ENCODE data around the gene MARCHF5. TPM values are rescaled to one million over a fixed set of nuclear protein-coding genes. Genes with fewer than 3 reads are reported as not detected.

Gene MARCHF5
- total and polyA plus RNA-seq, 3 experiments from 2014 or later: 29.2 to 33.0 (median 30.6) TPM

DNA sequence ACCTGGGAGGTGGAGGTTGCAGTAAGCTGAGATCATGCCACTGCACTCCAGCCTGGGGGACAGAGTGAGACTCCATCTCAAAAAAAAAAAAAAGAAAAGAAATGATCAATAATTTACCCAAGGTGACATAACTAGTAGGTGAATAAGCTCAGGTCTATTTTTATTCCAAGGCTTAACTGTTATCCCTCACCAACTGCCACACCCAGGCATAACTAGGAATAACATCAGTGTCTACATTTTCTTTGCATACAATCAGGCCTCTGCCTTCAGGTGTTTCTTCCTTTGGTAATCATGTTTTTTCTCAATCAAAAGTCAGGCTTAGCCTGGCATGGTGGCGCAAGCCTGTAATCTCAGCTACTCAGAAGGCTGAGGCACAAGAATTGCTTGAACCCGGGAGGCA, 26.7 kb upstream of the MARCHF5 start:
- Histone ChIP-seq H3K27ac (ENCODE audit: low read depth, low read length) (no peak overlapping the region), H3K9me3 (ENCODE audit: low read length) (no peaks in the 10 kb centered on the region), H3K27me3 (ENCODE audit: insufficient read depth, low read length, poor library complexity, severe bottlenecking) (no peaks in the 10 kb centered on the region), H3K4me3 (ENCODE audit: low read length) (no peak overlapping the region), H3K36me3 (ENCODE audit: insufficient read depth, low read length) (no peaks in the 10 kb centered on the region), H3K4me1 (ENCODE audit: insufficient read depth, low read length) (no peaks in the 10 kb centered on the region)
- Mint-ChIP-seq H3K27ac (no peak overlapping the region), H3K4me3 (no peak overlapping the region), H3K36me3 (peaks cover 3 to 4% (median 4%) of the 10 kb centered on the region in 3 donors), H3K9me3 (no peaks in the 10 kb centered on the region), H3K27me3 (no peaks in the 10 kb centered on the region), H3K4me1 (peaks cover 2 to 4% (median 4%) of the 10 kb centered on the region in 3 donors)
- CTCF ChIA-PET: interaction anchor here (0.7 kb wide), 1 partner anchor 11 kb away, joined by 3 read pairs; no protein-coding TSS in a partner anchor
- POLR2A ChIA-PET: no interaction called here
- DNase-seq: no peak

DNA sequence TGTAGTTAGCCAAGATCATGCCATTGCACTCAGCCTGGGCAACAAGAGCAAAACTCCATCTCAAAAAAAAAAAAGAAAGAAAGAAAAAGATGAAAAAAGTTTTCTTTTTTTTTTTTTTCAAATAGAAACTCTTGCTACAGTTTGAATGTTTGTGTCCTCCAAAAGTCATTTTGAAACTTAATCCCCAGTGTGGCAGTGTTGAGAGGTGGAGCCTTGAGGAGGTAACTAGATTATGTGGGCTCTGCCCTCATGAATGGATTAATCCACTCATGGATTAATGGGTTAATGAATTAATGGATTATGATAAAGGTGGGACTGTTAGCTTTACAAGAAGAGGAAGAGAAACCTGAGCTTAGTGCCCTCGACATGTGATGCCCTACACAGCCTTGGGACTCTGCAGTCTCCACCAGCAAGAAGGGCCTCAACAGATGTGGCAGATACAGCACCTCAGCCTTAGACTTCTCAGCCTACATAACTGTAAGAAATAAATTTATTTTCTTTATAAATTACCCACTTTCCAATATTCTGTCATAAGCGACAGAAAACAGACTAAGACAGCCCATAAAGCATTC, 25.2 kb upstream of the MARCHF5 start:
- peaks cover 3 to 4% (median 4%) of the 10 kb centered on the region in 3 donors for H3K36me3 Mint-ChIP-seq
- H3K27me3 ChIP-seq (ENCODE audit: insufficient read depth, low read length, poor library complexity, severe bottlenecking): no peaks in the 10 kb centered on the region
- no peak overlapping the region for H3K27ac ChIP-seq (ENCODE audit: low read depth, low read length)
- no peaks in the 10 kb centered on the region for H3K36me3 ChIP-seq (ENCODE audit: insufficient read depth, low read length)
- H3K4me3 ChIP-seq (ENCODE audit: low read length): no peak overlapping the region
- DNase-seq: no peak
- no peak overlapping the region for H3K4me3 Mint-ChIP-seq
- no peaks in the 10 kb centered on the region for H3K9me3 Mint-ChIP-seq
- ChIA-PET POLR2A (no interaction called here), CTCF (no interaction called here)
- H3K27ac Mint-ChIP-seq: no peak overlapping the region
- H3K4me1 Mint-ChIP-seq: peaks cover 3 to 4% (median 4%) of the 10 kb centered on the region in 3 donors
- H3K9me3 ChIP-seq (ENCODE audit: low read length): no peaks in the 10 kb centered on the region
- H3K27me3 Mint-ChIP-seq: no peaks in the 10 kb centered on the region
- H3K4me1 ChIP-seq (ENCODE audit: insufficient read depth, low read length): no peaks in the 10 kb centered on the region

DNA sequence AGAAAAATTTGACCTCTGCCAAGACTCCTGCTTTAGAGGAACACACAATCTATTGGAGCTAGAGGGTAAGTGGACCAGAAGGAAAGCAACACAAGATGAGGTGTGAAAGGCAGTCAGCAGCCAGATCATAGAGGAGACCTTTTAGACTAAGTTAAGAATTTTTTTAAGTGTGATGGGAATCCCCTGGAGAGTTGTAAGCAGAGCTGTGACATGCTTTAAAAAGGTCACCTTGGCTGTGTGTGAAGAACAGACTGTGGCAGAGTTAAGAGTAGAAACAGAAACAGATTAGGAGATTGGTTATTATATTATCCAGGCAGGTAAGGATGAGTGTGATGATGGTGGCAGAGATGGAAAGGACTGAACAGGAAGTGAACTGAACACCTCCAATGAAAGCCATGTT, 23.6 kb upstream of the MARCHF5 start:
- H3K27ac Mint-ChIP-seq: peak overlapping the region in 3 of 8 donors; percentile 6 to 49 (median 19)
- POLR2A ChIA-PET: no interaction called here
- CTCF ChIA-PET: no interaction called here

DNA sequence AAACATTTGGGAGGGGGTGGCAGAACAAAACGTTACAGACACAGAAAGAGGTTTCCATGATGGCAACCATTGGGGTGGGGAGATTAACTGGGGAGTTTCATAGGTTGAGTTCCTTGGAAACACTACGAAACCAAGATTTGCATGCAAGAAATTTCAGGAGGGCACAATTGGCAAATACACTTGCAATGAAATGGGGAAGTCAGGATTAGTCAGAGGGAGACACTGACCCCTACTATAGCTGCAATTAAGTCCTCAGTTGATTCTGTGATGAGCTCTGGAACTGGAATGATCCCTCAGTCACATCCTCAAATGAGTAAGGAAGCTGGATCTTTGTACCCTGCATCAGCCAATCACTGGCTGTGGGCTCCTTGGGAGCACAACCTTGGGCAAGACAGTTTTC, 22.2 kb upstream of the MARCHF5 start:
- Histone ChIP-seq H3K36me3 (ENCODE audit: insufficient read depth, low read length) (no peaks in the 10 kb centered on the region), H3K27ac (ENCODE audit: low read depth, low read length) (no peak overlapping the region), H3K4me3 (ENCODE audit: low read length) (no peak overlapping the region), H3K27me3 (ENCODE audit: insufficient read depth, low read length, poor library complexity, severe bottlenecking) (no peaks in the 10 kb centered on the region), H3K9me3 (ENCODE audit: low read length) (no peaks in the 10 kb centered on the region), H3K4me1 (ENCODE audit: insufficient read depth, low read length) (no peaks in the 10 kb centered on the region)
- ChIA-PET POLR2A (no interaction called here), CTCF (no interaction called here)
- DNase-seq: no peak
- Mint-ChIP-seq H3K36me3 (peaks cover 3 to 4% (median 4%) of the 10 kb centered on the region in 3 donors), H3K9me3 (no peaks in the 10 kb centered on the region), H3K4me1 (peaks cover 3 to 4% (median 4%) of the 10 kb centered on the region in 3 donors), H3K27ac (no peak overlapping the region), H3K4me3 (no peak overlapping the region), H3K27me3 (no peaks in the 10 kb centered on the region)

More for the DNA sequence above, 23.6 kb upstream of the MARCHF5 start:
- Histone ChIP-seq H3K27ac (ENCODE audit: low read depth, low read length) (no peak overlapping the region), H3K36me3 (ENCODE audit: insufficient read depth, low read length) (no peaks in the 10 kb centered on the region), H3K9me3 (ENCODE audit: low read length) (no peaks in the 10 kb centered on the region), H3K27me3 (ENCODE audit: insufficient read depth, low read length, poor library complexity, severe bottlenecking) (no peaks in the 10 kb centered on the region), H3K4me3 (ENCODE audit: low read length) (no peak overlapping the region), H3K4me1 (ENCODE audit: insufficient read depth, low read length) (no peaks in the 10 kb centered on the region)
- peaks cover 3 to 4% (median 4%) of the 10 kb centered on the region in 3 donors for H3K36me3 Mint-ChIP-seq
- H3K27me3 Mint-ChIP-seq: no peaks in the 10 kb centered on the region
- H3K9me3 Mint-ChIP-seq: no peaks in the 10 kb centered on the region
- H3K4me1 Mint-ChIP-seq: peaks cover 3 to 4% (median 4%) of the 10 kb centered on the region in 3 donors
- DNase-seq: no peak
- H3K4me3 Mint-ChIP-seq: no peak overlapping the region

DNA sequence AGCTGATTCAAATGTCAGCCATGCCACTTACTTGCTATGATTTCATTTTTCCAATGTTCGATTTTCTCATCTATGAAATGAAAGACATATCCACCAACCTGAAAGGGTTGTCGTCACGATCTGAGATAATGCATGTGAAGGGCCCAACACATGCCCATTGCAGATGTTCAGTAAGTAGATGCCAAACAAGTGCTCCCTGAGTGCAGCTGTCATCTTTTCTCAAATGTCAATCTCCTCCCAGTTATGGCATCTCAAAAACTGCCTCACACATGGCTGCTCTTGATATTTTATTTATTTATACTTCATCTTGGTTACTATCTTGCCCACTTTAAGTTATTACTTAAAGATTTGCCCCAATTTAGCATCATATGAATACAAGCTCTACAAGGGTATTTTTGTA, 16.9 kb upstream of the MARCHF5 start:
- Histone ChIP-seq H3K27me3 (ENCODE audit: insufficient read depth, low read length, poor library complexity, severe bottlenecking) (no peaks in the 10 kb centered on the region), H3K4me3 (ENCODE audit: low read length) (no peak overlapping the region), H3K27ac (ENCODE audit: low read depth, low read length) (no peak overlapping the region), H3K36me3 (ENCODE audit: insufficient read depth, low read length) (no peaks in the 10 kb centered on the region), H3K4me1 (ENCODE audit: insufficient read depth, low read length) (no peaks in the 10 kb centered on the region), H3K9me3 (ENCODE audit: low read length) (no peaks in the 10 kb centered on the region)
- Mint-ChIP-seq H3K36me3 (peaks cover 0 to 6% (median 2%) of the 10 kb centered on the region in 3 donors), H3K27ac (no peak overlapping the region), H3K4me1 (peaks cover 0 to 2% (median 0%) of the 10 kb centered on the region in 3 donors), H3K4me3 (no peak overlapping the region), H3K9me3 (no peaks in the 10 kb centered on the region), H3K27me3 (no peaks in the 10 kb centered on the region)
- DNase-seq: no peak
- CTCF ChIA-PET: interaction anchor here (0.9 to 2.2 kb wide), 2 partner anchors 13 to 17 kb away, joined by 3 to 5 read pairs; partner anchors contain the start of genes CPEB3 and MARCHF5
- POLR2A ChIA-PET: no interaction called here

DNA sequence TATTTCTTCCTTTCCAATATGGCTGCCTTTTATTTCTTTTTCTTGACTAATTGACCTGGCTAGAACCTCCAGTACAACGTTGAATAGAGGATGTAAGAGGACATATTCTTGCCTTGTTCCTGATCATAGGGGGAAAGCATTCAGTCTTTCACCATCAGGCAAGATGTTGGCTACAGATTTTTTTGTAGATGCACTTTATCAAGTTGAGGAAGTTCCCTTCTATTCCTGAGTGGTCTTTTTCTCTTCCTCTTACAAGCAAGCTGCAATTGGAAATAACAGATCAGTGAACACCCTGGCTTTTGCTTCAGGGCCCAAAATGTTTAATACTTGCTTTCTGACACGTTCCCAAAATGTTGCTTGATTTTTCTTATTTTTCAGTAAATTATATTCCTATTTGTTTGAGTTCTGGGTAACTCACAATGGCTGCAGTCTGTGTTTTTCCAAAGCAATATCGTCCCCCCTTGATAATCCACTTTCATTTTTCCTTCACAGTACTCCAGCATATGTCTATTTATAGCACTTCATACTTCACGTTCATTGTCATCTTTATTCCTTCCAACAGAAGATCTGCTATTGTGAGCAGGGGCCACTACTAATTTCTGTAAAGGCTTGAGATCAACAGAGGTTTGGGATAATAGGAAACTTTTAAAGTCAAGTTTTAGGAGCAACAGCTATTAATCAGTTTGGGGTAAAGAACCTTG, 11.8 kb upstream of the MARCHF5 start:
- H3K4me3 ChIP-seq (ENCODE audit: low read length): no peak overlapping the region
- no peak overlapping the region for H3K4me3 Mint-ChIP-seq
- ChIA-PET CTCF (no interaction called here), POLR2A (interaction anchor here (0.6 kb wide), 1 partner anchor 56 kb away, joined by 3 read pairs; no protein-coding TSS in a partner anchor)
- no peaks in the 10 kb centered on the region for H3K36me3 ChIP-seq (ENCODE audit: insufficient read depth, low read length)
- no peak overlapping the region for H3K27ac ChIP-seq (ENCODE audit: low read depth, low read length)
- H3K4me1 ChIP-seq (ENCODE audit: insufficient read depth, low read length): no peaks in the 10 kb centered on the region
- no peaks in the 10 kb centered on the region for H3K9me3 ChIP-seq (ENCODE audit: low read length)
- no peak for DNase-seq
- H3K27ac Mint-ChIP-seq: no peak overlapping the region
- no peaks in the 10 kb centered on the region for H3K9me3 Mint-ChIP-seq
- H3K36me3 Mint-ChIP-seq: peaks cover 2 to 6% (median 3%) of the 10 kb centered on the region in 3 donors
- no peaks in the 10 kb centered on the region for H3K27me3 ChIP-seq (ENCODE audit: insufficient read depth, low read length, poor library complexity, severe bottlenecking)
- H3K27me3 Mint-ChIP-seq: no peaks in the 10 kb centered on the region
- H3K4me1 Mint-ChIP-seq: peaks cover 0 to 4% (median 0%) of the 10 kb centered on the region in 3 donors

DNA sequence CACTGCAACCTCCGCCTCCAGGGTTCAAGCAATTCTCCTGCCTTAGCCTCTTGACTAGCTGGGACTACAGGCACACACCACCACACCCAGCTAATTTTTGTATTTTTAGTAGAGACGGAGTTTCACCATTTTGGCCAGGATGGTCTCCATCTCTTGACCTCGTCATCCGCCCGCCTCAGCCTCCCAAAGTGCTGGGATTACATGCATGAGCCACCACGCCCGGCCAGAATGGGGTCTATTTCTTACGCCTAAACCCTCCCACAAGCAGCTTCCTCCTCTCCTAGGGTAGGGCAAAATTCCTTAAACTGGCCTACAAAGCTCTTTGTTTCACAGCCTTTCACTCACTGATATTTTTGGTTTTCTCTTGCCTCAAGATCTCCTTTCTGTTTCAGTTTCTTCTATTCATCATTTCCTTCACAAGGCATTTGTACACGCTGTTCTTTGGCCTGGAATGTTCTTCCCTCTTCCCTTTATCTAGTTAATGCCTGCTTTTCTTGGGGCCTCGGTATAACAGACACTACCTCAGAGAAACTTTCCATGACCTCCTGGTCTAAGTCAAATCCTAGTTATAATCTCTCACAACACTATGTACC, 6.8 kb upstream of the MARCHF5 start:
- Histone ChIP-seq H3K36me3 (ENCODE audit: insufficient read depth, low read length) (no peaks in the 10 kb centered on the region), H3K4me1 (ENCODE audit: insufficient read depth, low read length) (no peaks in the 10 kb centered on the region), H3K27ac (ENCODE audit: low read depth, low read length) (no peak overlapping the region), H3K4me3 (ENCODE audit: low read length) (no peak overlapping the region), H3K9me3 (ENCODE audit: low read length) (no peaks in the 10 kb centered on the region), H3K27me3 (ENCODE audit: insufficient read depth, low read length, poor library complexity, severe bottlenecking) (no peaks in the 10 kb centered on the region)
- Mint-ChIP-seq H3K4me1 (peaks cover 0 to 9% (median 3%) of the 10 kb centered on the region in 3 donors), H3K36me3 (peaks cover 0 to 3% (median 0%) of the 10 kb centered on the region in 3 donors), H3K9me3 (no peaks in the 10 kb centered on the region), H3K4me3 (peak overlapping the region in 3 of 7 donors; percentile 22 to 62 (median 37)), H3K27ac (peak overlapping the region in 3 of 8 donors; percentile 27 to 41 (median 38)), H3K27me3 (no peaks in the 10 kb centered on the region)
- DNase-seq: no peak
- ChIA-PET POLR2A (no interaction called here), CTCF (interaction anchor here (0.7 kb wide), 1 partner anchor 9 kb away, joined by 3 read pairs; no protein-coding TSS in a partner anchor)
